NT2/D1 (cell line): ENCODE results near the gene MBTPS1.

Source experiments
- DNase-seq: peaks from one replicate; pipeline ENCODE4 v3.0.0-alpha.2; 2011; ENCODE audit warnings: low read depth, low spot score
- H3K27me3 ChIP-seq: 2 replicates; pipeline ENCODE4 v1.6.0; 2011; ENCODE audit warnings: mild to moderate bottlenecking; ENCODE audit not compliant: insufficient read length, insufficient read depth
- H3K36me3 ChIP-seq: 2 replicates; pipeline ENCODE4 v1.6.1; 2011; ENCODE audit warnings: mild to moderate bottlenecking, low read length, mixed read lengths; ENCODE audit not compliant: insufficient read depth, insufficient read length
- H3K4me1 ChIP-seq: 2 replicates; pipeline ENCODE4 v1.5.1; 2011; ENCODE audit not compliant: insufficient read depth, insufficient read length
- H3K4me3 ChIP-seq: 2 replicates; pipeline ENCODE4 v1.5.1; 2011; ENCODE audit warnings: low read depth; ENCODE audit not compliant: insufficient read length
- H3K9ac ChIP-seq: 2 replicates; pipeline ENCODE4 v1.6.0; 2011; ENCODE audit warnings: low read depth; ENCODE audit not compliant: insufficient read length
- H3K9me3 ChIP-seq: 2 replicates; pipeline ENCODE4 v1.5.1; 2011; ENCODE audit warnings: mild to moderate bottlenecking, low read length; ENCODE audit not compliant: insufficient read depth
- SUZ12 ChIP-seq: IDR thresholded peaks from 2 replicates; pipeline ENCODE4 v1.6.1; 2011; ENCODE audit not compliant: insufficient read length, insufficient read depth; ENCODE audit errors: extremely low read depth
- YY1 ChIP-seq: IDR thresholded peaks from 2 replicates; pipeline ENCODE4 v1.6.1; 2011; ENCODE audit not compliant: insufficient read length, insufficient read depth
- ZNF274 ChIP-seq: IDR thresholded peaks from 2 replicates; pipeline ENCODE4 v1.6.1; 2011; ENCODE audit warnings: mild to moderate bottlenecking, low read depth, low read length

Gene MBTPS1

GRCh38 chr16:84096447-84097005 is 20.2 kb downstream of the MBTPS1 start:
- Histone ChIP-seq H3K4me1 (peaks cover 3% of the 10 kb centered on the region), H3K9me3 (no peaks in the 10 kb centered on the region), H3K9ac (no peak overlapping the region), H3K27me3 (no peaks in the 10 kb centered on the region), H3K4me3 (no peak overlapping the region), H3K36me3 (peaks cover 83% of the 10 kb centered on the region)
- TF ChIP-seq ZNF274 (no peak), SUZ12 (no peak), YY1 (no peak)
- DNase-seq = no peak

GRCh38 chr16:84095466-84095865 is 21.3 kb downstream of the MBTPS1 start:
- Histone ChIP-seq H3K4me3 (no peak overlapping the region), H3K36me3 (peaks cover 83% of the 10 kb centered on the region), H3K9me3 (no peaks in the 10 kb centered on the region), H3K27me3 (no peaks in the 10 kb centered on the region), H3K9ac (no peak overlapping the region), H3K4me1 (peaks cover 3% of the 10 kb centered on the region)
- TF ChIP-seq SUZ12 (no peak), ZNF274 (no peak), YY1 (no peak)
- DNase-seq = no peak

GRCh38 chr16:84093879-84094270 is 22.9 kb downstream of the MBTPS1 start:
- DNase-seq = no peak
- Histone ChIP-seq H3K9ac (no peak overlapping the region), H3K36me3 (peaks cover 95% of the 10 kb centered on the region), H3K9me3 (no peaks in the 10 kb centered on the region), H3K4me3 (no peak overlapping the region), H3K27me3 (no peaks in the 10 kb centered on the region), H3K4me1 (peaks cover 3% of the 10 kb centered on the region)
- TF ChIP-seq ZNF274 (no peak), SUZ12 (no peak), YY1 (no peak)

GRCh38 chr16:84093120-84093878 is 23.4 kb downstream of the MBTPS1 start:
- H3K9me3 ChIP-seq = no peaks in the 10 kb centered on the region
- peaks cover 96% of the 10 kb centered on the region for H3K36me3 ChIP-seq
- no peak for DNase-seq

GRCh38 chr16:84091460-84091859 is 25.3 kb downstream of the MBTPS1 start:
- Histone ChIP-seq H3K36me3 (peaks cover 96% of the 10 kb centered on the region), H3K9ac (no peak overlapping the region), H3K27me3 (no peaks in the 10 kb centered on the region), H3K4me3 (no peak overlapping the region), H3K9me3 (no peaks in the 10 kb centered on the region), H3K4me1 (peaks cover 3% of the 10 kb centered on the region)
- no peak for DNase-seq
- no peak for TF ChIP-seq SUZ12
- TF ChIP-seq ZNF274 = no peak
- TF ChIP-seq YY1 = no peak

More at GRCh38 chr16:84093120-84093878, 23.4 kb downstream of the MBTPS1 start:
- no peak for TF ChIP-seq YY1
- no peak for TF ChIP-seq ZNF274
- Histone ChIP-seq H3K9ac (no peak overlapping the region), H3K27me3 (no peaks in the 10 kb centered on the region), H3K4me1 (peaks cover 3% of the 10 kb centered on the region), H3K4me3 (no peak overlapping the region)

GRCh38 chr16:84090211-84090610 is 26.5 kb downstream of the MBTPS1 start:
- peaks cover 3% of the 10 kb centered on the region for H3K4me1 ChIP-seq
- no peak overlapping the region for H3K4me3 ChIP-seq
- no peaks in the 10 kb centered on the region for H3K27me3 ChIP-seq
- H3K9ac ChIP-seq = no peak overlapping the region
- DNase-seq = no peak
- no peak for TF ChIP-seq SUZ12
- TF ChIP-seq ZNF274 = no peak
- no peak for TF ChIP-seq YY1
- peaks cover 92% of the 10 kb centered on the region for H3K36me3 ChIP-seq
- no peaks in the 10 kb centered on the region for H3K9me3 ChIP-seq

GRCh38 chr16:84088695-84089395 is 27.9 kb downstream of the MBTPS1 start:
- H3K4me3 ChIP-seq = no peak overlapping the region
- peaks cover 92% of the 10 kb centered on the region for H3K36me3 ChIP-seq
- H3K4me1 ChIP-seq = peaks cover 3% of the 10 kb centered on the region
- H3K27me3 ChIP-seq = no peaks in the 10 kb centered on the region
- no peak for DNase-seq
- no peaks in the 10 kb centered on the region for H3K9me3 ChIP-seq
- TF ChIP-seq ZNF274 (no peak), YY1 (no peak), SUZ12 (no peak)
- H3K9ac ChIP-seq = no peak overlapping the region
